ENCODE results near the gene CIAO1. TPM values are rescaled to one million over a fixed set of nuclear protein-coding genes. Genes with fewer than 3 reads are reported as not detected.
"Not testable (repeated sequence)": the region's sequence is repeated elsewhere in the genome, so short reads cannot be mapped to it uniquely, and the experiment has no call there.

Gene CIAO1
- total RNA-seq: 71.0 TPM
- long read RNA-seq, transcript CIAO1-203 (7 exons, 1,533 nt): major isoform, 317 of 429 reads
- long read RNA-seq, partial matches to known transcripts: 8 of 429 reads
- long read RNA-seq, other reads (novel, unspliced or antisense): 104 of 429 reads

- DNase-seq (ENCODE audit: low spot score): peak; percentile 100
These were observed at the start of gene CIAO1, which contains the start of gene TMEM127 for GRCh38 chr2:96265840-96266679. TSS of gene CIAO1 (plus strand) at chr2:96266225. CDS start at chr2:96266351, 126 bp downstream. TSS of gene TMEM127 (minus strand) at chr2:96265997. CDS start at chr2:96265381, 616 bp downstream.

- no peak for DNase-seq (ENCODE audit: low spot score)
These were observed 47.4 kb upstream of the CIAO1 start for GRCh38 chr2:96218508-96219131.

GRCh38 chr2:96219959-96220358 lies 46.1 kb upstream of the CIAO1 start:
- DNase-seq (ENCODE audit: low spot score): not testable (repeated sequence)

- DNase-seq (ENCODE audit: low spot score): not testable (repeated sequence)
These were observed 44.9 kb upstream of the CIAO1 start for GRCh38 chr2:96221106-96221505.

- DNase-seq (ENCODE audit: low spot score): no peak
These were observed 41.0 kb upstream of the CIAO1 start for GRCh38 chr2:96225016-96225533.

GRCh38 chr2:96231316-96231715 lies 34.7 kb upstream of the CIAO1 start:
- DNase-seq (ENCODE audit: low spot score): no peak

- no peak for DNase-seq (ENCODE audit: low spot score)
These were observed 32.6 kb upstream of the CIAO1 start for GRCh38 chr2:96233436-96233835.

- DNase-seq (ENCODE audit: low spot score): no peak
These were observed 32.1 kb upstream of the CIAO1 start for GRCh38 chr2:96233880-96234316.

GRCh38 chr2:96236882-96237281 lies 29.1 kb upstream of the CIAO1 start:
- DNase-seq (ENCODE audit: low spot score): no peak

GRCh38 chr2:96238266-96238665 lies 27.8 kb upstream of the CIAO1 start:
- DNase-seq (ENCODE audit: low spot score): no peak

- no peak for DNase-seq (ENCODE audit: low spot score)
These were observed 26.9 kb upstream of the CIAO1 start for GRCh38 chr2:96239091-96239490.

GRCh38 chr2:96239745-96240264 lies 26.2 kb upstream of the CIAO1 start:
- no peak for DNase-seq (ENCODE audit: low spot score)

GRCh38 chr2:96240341-96241038 lies 25.5 kb upstream of the CIAO1 start:
- DNase-seq (ENCODE audit: low spot score): no peak

GRCh38 chr2:96241227-96241626 lies 24.8 kb upstream of the CIAO1 start:
- no peak for DNase-seq (ENCODE audit: low spot score)

- DNase-seq (ENCODE audit: low spot score): no peak
These were observed 24.0 kb upstream of the CIAO1 start for GRCh38 chr2:96241900-96242611.

- DNase-seq (ENCODE audit: low spot score): no peak
These were observed 22.2 kb upstream of the CIAO1 start for GRCh38 chr2:96243843-96244242.

- no peak for DNase-seq (ENCODE audit: low spot score)
These were observed 20.2 kb upstream of the CIAO1 start for GRCh38 chr2:96245609-96246390.

GRCh38 chr2:96247009-96247408 lies 19.0 kb upstream of the CIAO1 start:
- DNase-seq (ENCODE audit: low spot score): no peak

- no peak for DNase-seq (ENCODE audit: low spot score)
These were observed 18.1 kb upstream of the CIAO1 start for GRCh38 chr2:96247896-96248295.

- DNase-seq (ENCODE audit: low spot score): no peak
These were observed 17.4 kb upstream of the CIAO1 start for GRCh38 chr2:96248624-96249023.
